Vagina (tissue), 2 donors: ENCODE measurements around the gene CHAF1B.

Source experiments
- CTCF ChIP-seq, 3 experiments: fragments of 450-650 bp in 2 of 3; fragments of 200-600 bp in 1 of 3; sonication (generic) in 1 of 3; IDR thresholded peaks; one replicate each; pipeline ENCODE4 v1.5.1; 2017 to 2019; ENCODE audit warnings: antibody characterized with exemption in 3 of 3, mild to moderate bottlenecking in 2 of 3, moderate library complexity in 2 of 3
- POLR2A ChIP-seq, 2 donors: fragments of 450-650 bp; IDR thresholded peaks; one replicate each; pipeline ENCODE4 v1.6.1; 2017; ENCODE audit warnings: antibody characterized with exemption in 2 of 2, mild to moderate bottlenecking in 2 of 2, moderate library complexity in 2 of 2
- POLR2AphosphoS5 ChIP-seq, 2 donors: sonication (generic); formaldehyde crosslinking; IDR thresholded peaks; one replicate each; pipeline ENCODE4 v1.9.0; 2017; ENCODE audit warnings: antibody characterized with exemption in 2 of 2, mild to moderate bottlenecking in 2 of 2, low read depth in 1 of 2; ENCODE audit not compliant: insufficient read depth in 1 of 2

GRCh38 chr21:36338975-36339374 lies 46.2 kb upstream of the CHAF1B start:
- TF ChIP-seq POLR2AphosphoS5 (IDR thresholded peaks at IDR 0.05; ENCODE audit: insufficient read depth in 1 of 2, low read depth in 1 of 2), result no peak
- TF ChIP-seq CTCF (IDR thresholded peaks at IDR 0.05), result no peak
- TF ChIP-seq POLR2A (IDR thresholded peaks at IDR 0.05), result no peak
